Endometrium (tissue), 2 donors: ENCODE results near the gene ENO3.

ENCODE experiments used
- FAIRE-seq: peaks from 2 replicates; lab custom pipeline; 2012; peaks lifted over from hg19 to GRCh38; lab: Jason Lieb, UNC
- donor health status: control.
- donor health status: control.

The ENO3 gene

GRCh38 chr17:4973256-4974114 is 22.6 kb downstream of the ENO3 start:
- FAIRE-seq, result no peak

GRCh38 chr17:4974115-4974670 is 23.3 kb downstream of the ENO3 start:
- no peak for FAIRE-seq

- no peak for FAIRE-seq
Observed at GRCh38 chr17:4978726-4979125, 27.8 kb downstream of the ENO3 start.

GRCh38 chr17:4980644-4981216 is 29.8 kb downstream of the ENO3 start:
- no peak for FAIRE-seq

GRCh38 chr17:4982305-4982704 is 31.4 kb downstream of the ENO3 start:
- FAIRE-seq, result no peak

- FAIRE-seq, result no peak
Observed at GRCh38 chr17:4986403-4986802, 35.5 kb downstream of the ENO3 start.

- FAIRE-seq, result no peak
Observed at GRCh38 chr17:4986951-4987766, 36.2 kb downstream of the ENO3 start, which contains the start of gene CAMTA2. CAMTA2 (minus strand) TSS chr17:4987675; CDS start chr17:4986222, 1,453 bp downstream.

- no peak for FAIRE-seq
Observed at GRCh38 chr17:4987767-4988567, 37.0 kb downstream of the ENO3 start.

- FAIRE-seq, result no peak
Observed at GRCh38 chr17:4994081-4994595, 43.2 kb downstream of the ENO3 start.

- FAIRE-seq, result no peak
Observed at GRCh38 chr17:4997302-4998026, 46.5 kb downstream of the ENO3 start, which contains the start of the genes INCA1 and KIF1C. INCA1 (minus strand) TSS chr17:4997522; CDS start chr17:4994437, 3,085 bp downstream. KIF1C (plus strand) TSS chr17:4997950; CDS start chr17:5000247, 2,297 bp downstream.

- no peak for FAIRE-seq
Observed at GRCh38 chr17:4998027-4998731, 47.3 kb downstream of the ENO3 start.

GRCh38 chr17:4998732-4999429 is 48.0 kb downstream of the ENO3 start:
- FAIRE-seq, result no peak

- no peak for FAIRE-seq
Observed at GRCh38 chr17:4999430-5000093, 48.6 kb downstream of the ENO3 start.

GRCh38 chr17:5000237-5000639 is 49.3 kb downstream of the ENO3 start:
- no peak for FAIRE-seq

GRCh38 chr17:5002121-5002788 is 51.3 kb downstream of the ENO3 start:
- FAIRE-seq, result no peak

GRCh38 chr17:5003214-5003867 is 52.4 kb downstream of the ENO3 start:
- no peak for FAIRE-seq
